ENCODE measurements around the gene EFL1. TPM values are rescaled to one million over a fixed set of nuclear protein-coding genes. Genes with fewer than 3 reads are reported as not detected.

EFL1 gene
- total RNA-seq, 1 donor from 2014 or later: 38.7 TPM

Small RNA genes lying within 50 kb of the gene (small RNA-seq; reads per million reads assigned to genes)
- 0.15 reads per million for gene RNU1-77P

Other genes with a start within 250 kb of the EFL1 start
- 96.4 TPM for gene MEX3B, start 216.7 kb downstream of the EFL1 start, total RNA-seq
- 4.1 TPM for gene SAXO2, start 84 bp upstream of the EFL1 start, total RNA-seq
- gene GOLGA6L10, start 86.7 kb upstream of the EFL1 start, total RNA-seq: 3.1 TPM
- gene GOLGA6L9, start 167.1 kb upstream of the EFL1 start, total RNA-seq: 5.3 TPM

All from occipital lobe (tissue), 2 donors.